Measurements from ENCODE around the gene UCK2.
A peak's percentile ranks its signal among the peaks of the same experiment; 100 is the strongest.

UCK2 gene

DNA sequence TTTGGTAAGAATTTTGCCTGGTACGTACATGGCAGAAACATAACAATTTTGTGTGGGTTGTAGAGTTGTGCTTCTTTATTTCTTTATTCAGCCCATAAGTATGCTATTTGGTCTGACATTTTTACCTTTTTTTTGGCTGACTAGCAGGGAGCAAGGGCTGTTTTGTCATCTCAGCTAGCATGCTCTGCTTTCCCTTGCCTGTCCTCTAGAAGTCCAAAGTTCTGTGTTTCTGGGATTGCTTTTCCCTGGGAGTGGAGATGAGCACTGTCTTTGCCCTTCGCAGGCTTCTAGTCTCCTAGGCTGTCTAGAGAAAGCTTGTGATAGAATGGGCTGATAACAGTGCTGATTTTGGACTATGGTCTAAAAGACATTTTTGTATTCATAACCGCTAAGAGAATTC lies 7.5 kb downstream of the UCK2 start:
- no peak for DNase-seq

DNA sequence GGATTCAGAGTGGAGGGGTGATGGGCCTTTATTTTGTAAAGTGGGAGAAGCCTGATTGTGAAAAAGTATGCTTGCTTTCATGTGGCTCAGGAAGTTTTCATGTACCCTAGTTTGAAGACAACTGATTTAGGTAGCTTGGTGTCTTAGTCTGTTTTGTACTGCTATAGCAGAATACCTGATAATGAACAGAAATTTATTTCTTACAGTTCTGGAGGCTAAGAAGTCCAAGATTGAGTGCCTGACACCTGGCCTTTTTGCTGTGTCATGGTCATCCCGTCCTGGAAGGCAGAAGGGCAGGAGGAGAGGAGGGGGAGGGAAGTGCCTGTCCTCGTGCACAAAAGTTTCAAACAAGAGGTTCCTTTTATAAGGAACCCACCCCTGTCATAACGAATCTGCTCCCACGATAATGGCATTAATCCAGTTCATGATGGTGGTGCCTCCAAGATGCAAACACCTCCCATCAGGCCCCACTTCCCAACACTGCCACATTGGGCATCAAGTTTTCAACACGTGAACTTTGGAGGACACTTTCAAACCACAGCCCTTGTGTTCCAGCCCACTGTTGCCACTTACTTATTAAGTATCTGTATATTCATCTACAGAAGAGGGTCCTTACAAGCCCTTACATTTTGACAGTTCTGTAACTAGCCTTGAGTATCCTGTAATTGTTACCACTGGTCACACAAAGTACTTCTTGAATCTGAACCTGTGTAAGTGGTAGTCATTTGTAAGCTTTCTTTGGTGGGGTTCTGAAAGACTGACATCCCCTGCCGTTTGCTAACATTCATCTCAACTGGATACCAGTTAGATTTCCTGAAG lies 9.5 kb downstream of the UCK2 start:
- DNase-seq: peak in 1 of 2 experiments; percentile 12

DNA sequence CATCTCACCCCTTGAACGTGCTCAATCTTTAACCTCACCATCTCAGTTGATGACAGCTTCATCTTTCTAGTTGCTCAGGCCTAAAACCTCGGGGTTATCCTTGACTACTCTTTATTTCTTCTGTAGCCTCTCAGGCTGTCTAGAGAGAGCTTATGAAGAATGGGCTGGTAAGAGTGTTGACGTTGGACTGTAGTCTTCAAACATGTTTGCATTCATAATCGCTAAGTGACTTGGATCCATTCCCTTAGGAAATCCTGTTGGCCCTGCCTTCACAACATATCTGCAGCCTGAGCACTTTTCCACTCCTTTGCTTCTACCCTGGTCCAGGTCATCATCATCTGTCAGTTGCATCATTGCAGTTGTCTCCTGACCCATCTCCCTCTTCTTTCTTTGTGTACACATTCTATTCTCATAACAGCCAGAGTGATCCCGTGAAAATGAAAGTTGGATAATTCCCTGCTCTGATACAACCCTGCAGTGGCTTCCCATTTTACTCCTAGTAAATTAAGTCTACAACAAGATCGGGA lies 10.5 kb downstream of the UCK2 start:
- DNase-seq: no peak

DNA sequence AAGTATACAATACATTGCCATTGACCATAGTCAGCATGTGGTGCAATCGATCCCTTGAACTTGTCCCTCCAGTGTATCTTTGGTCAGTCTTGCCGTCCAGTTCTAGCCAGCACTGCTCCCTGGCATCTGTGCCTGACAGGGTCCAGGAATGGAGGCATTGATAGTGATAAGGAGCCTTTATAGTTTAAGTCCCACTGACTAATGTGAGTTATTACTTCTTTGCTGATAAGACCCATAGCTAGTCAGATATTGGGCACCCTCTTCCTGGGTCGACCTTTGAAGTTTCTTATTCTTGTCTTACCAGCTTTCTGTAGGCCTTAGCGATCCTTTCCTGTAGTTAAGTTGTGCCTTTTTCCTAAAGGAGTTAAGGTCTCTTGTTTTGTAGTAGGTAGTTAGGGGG lies 13.0 kb downstream of the UCK2 start:
- DNase-seq: no peak

DNA sequence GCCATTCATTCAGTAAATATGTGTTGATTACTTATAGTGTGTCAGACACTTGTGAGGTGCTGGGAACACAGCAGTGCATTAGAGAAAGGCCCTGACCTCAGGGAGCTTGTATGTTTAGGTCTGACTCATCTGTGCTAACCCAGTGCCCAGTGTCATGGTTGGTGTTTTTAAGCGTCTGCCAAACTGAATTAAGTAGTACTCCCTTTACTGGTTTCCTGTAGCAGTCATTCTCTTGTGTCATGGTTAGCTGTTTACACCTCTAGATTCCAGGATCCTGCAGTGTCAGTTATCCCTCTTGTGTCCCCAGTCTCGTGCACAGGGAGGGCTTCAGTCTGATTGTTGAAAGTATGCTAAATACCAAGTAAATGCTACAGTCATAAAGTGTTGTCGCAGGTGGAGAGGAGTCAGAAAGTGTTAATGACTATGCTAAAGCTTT lies 14.2 kb downstream of the UCK2 start:
- DNase-seq: no peak

DNA sequence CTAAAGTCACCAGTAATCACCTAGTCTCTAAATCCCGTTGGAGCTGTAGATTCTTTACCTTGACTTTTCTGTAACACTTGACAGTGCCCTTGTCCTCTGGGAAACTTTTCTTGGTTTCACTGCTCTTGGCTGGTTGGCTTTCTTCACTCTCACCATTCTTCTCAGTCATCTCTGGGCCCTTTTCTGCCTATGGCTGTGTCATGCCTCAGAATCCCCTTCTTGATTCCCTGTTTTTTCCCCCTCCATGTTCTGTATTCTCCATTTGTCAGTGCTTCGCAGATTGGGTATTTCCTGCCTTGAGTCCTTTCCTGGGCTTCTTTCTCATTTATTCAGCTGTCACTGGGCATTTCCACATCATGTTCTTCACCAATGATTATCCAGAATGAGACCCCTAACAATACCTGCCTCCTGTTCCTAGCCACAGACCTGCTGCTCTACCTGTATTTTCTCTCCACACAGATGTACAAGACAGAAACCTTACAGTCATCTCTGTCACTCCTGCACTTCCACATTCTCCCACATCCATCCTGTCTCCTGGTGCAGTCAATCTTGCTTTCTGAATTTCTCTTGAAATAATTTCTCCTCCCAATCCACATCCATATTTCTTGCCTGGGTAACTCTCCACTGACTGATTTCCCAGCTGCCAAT lies 14.7 kb downstream of the UCK2 start:
- no peak for DNase-seq

DNA sequence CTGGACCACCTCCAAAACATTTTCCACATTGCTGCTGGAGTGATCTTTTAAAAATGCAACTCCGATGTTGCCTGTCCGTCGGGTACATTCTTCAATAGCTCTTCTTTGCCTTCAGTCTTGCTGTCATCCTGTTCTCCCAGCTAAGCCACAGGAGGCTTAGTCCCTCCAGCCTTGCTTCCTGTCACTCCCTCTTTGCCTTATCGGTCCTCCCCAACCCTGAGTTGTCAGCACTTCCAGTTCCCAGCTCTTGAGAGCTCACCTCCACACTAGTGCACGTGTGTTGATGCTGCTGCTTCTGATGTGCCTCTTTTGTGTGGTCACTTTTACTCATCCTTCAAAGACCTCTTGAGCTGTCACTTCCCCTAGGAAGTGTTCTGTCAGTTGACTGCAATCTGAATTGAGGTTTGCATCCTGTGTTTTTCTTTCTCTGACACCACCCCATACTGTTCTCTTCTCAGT lies 15.3 kb downstream of the UCK2 start:
- peak; percentile 24 to 62 for DNase-seq

DNA sequence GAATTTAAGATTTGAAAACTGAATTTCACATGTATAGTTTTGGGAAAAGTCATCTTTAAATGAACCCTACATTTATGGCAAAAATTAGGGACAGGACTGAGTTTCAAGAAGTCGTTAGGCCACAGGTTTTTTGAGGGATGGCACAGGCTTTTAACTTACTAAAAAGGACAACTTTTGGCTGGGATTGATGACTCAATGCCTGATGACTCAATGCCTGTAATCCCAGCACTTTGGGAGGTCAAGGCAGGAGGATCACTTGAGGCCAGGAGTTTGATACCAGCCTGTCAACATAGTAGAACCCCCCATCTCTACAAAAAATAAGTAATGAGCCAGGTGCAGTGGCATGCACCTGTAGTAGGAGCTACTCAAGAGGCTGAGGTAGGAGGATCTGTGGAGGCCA lies 15.9 kb downstream of the UCK2 start:
- no peak for DNase-seq

DNA sequence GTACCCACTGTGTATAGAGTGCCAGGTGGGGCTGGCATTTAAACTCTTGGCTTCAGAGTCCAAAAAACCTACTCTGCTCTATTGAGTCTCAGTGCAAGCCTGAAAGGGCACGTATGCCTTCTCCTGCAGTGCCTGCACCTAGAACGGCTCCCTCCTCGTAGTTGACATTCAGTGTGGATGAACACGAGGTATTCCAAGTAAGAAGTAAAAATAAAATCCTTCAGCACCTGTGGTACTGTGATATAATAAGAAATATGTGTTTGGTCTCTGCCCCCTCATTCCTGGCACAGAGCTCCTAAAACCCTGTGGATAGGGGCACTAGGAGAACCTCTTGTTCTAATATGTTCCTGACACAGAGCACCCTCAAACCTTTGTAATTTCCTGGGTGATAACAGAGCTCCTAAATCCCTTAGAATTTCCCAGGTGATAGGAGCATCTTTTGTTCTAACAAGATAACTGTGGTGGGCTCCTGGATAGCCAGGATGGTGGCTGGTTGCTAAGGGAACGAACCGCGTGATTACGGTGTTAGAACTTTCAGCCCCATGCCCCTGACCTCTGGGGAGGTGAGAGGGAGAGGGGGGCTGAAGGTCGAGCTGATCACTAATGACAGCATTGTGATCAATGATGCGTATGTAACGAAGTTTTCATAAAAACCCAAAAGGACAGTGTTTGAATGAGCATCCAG lies 16.8 kb downstream of the UCK2 start:
- no peak for DNase-seq

DNA sequence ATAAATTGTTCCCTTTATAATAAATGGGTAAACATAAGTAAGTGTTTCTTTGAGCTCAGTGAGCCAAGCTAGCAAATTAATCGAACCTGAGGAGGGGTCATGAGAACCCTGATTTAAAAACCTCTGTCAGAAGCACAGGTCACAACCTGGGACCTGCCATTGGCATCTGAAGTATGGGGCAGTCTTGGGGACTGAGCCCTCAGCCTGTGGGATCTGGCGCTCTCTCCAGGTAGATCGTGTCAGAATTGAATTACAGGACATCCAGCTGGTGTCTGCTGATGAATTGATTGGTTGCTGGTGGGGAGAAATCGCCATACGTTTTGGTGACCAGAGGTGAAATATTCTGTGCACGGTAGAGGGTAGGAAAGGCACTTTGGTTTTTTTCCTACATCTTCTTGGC lies 17.5 kb downstream of the UCK2 start:
- no peak for DNase-seq

DNA sequence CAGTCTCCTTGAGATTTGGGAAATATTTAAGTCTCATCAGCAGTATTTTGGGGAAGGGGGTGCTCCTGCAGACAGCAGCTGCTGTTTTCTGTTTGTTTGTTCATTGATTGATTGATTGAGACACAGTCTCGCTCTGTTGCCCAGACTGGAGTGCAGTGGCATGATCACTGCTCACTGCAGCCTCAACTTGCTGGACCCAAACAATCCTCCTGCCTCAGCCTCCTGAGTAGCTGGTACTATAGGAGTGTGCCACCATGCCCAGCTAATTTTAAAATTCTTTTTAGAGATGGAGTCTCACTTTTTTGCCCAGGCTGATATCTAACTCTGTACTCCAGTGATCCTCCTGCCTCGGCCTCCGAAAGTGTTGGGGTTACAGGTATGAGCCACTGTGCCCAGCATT lies 18.2 kb downstream of the UCK2 start:
- DNase-seq: no peak

DNA sequence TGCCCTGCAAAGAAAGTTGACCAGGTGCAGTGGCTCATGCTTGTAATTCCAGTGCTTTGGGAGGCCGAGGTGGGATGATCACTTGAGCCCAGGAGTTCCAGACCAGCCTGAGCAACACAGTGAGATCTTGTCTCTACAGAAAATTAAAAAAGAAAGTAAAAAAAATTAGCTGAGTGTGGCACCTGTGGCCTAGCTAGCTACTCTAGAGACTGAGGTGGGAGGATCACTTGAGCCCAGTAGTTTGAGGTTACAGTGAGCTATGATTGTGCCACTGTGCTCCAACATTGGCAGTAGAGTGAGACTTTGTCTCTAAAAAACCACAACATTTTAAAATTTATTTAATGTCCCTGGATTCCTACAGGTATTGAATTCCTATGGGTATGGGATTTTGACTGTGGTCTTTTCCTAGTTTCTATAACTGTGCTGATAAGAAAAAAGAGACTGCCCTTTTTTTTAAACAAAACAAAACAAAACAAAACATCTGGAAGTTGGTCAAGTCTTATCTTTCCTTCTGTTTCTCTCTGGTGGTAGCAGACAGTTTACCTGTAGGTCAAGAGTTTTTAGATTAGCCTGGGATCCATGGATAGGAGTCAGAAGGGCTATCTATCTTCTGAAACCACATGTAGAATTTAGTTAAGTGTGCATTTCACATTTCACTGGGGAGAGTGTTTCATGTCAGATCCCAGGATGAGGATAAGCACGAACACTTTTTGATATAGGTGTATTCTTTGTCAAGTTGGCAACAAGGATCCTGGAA lies 18.8 kb downstream of the UCK2 start:
- DNase-seq: no peak

DNA sequence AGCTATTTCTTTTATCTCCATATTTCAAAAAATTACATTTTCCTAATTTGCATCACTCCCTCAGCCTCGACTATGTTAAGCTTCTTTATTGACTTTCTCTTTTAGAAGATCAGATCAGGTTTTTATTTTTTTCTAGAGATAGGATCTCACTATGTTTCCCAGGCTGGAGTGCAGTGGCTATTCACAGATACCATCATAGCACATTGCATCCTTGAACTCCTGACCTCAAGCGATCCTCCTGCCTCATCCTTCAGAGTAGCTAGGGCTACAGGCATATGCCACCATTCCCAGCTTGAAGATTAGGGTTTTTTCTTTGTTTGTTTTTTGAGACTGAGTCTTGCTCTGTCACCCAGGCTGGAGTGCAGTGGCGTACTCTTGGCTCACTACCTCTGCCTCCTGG lies 20.1 kb downstream of the UCK2 start:
- DNase-seq: no peak

DNA sequence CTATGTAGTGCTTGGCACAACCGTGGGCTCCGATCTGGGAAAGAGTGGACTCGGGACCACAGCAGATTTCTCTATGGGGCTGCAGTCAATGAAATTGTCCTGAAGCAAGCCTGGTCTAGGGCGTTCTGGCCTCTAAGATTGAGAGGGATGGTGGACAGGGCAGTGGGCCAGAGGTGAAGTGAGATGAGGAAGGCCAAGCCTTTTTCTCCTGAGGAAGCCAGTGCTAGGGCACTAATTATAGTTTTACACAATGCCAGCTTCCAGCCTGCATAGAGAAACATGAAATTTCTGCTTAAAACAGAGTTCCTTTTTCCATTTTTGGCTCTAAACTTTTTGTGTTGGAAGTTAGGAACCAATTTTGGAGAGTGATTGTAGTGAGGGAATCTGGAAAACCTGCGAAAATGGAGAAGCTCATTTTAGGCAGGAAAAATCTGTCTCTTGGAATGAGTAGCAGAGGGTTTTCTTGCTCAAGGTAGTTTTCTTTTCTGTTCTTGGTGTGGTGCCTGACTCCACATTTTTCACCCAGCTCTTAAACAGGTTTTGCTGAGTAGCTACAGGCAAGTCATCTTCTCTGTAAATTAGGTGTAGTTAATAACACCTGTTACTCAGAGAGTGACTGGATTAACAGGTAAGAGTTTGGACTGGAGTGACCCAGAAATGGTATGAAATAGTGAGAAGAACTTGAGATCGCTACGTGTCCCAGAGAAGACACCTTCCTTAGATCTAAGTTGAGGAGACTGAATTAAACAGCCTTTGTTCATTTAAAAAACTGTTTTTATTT lies 22.1 kb downstream of the UCK2 start:
- no peak for DNase-seq

DNA sequence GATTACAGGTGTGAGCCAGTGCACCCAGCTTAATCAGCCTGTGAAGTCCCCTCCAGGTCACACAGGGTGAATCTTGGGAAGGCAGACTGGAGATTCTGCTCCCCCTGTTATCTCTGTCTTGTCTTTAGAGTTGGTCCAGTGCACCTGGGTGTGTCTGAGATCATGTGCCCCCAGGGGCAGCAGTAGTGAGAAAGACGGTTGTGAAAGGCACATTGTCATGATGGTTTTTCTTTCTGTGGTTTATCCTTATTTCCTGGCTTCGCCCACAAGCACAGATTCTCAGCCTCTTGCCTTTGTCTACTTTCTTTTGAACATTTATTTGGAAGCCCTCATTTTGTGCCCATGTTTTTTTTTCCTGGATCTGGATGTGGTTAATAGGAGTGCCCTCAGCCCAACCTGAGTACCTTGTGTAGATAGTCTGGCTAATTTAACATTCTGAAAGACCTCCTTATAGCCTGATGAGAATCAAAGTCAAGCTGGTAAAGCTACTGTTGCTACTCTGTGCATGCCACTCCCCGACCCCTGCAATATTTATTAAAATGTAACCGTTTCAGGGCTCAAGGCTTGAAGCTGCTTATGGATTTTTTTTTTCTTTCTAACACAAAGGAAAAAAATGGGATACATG lies 23.7 kb downstream of the UCK2 start:
- no peak for DNase-seq

DNA sequence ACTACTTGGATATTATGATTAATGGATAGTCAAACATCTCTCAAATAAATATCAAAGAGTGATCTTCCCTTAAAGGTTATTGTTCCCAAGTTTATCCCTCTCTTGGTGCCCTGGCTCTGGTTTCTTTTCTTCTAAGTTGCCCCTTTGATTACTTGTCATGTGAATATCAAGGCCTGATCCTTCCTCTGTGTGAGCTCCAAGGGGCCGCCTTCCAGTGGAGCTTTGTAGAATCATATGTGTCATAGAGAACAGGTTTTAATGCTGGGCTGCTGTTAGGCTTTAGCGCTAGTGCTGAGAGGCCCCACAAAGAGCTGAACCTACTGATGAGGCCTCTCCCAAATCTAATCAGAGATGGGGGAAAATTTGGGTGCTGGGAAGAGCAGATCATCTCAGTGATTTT lies 25.5 kb downstream of the UCK2 start:
- DNase-seq: no peak

DNA sequence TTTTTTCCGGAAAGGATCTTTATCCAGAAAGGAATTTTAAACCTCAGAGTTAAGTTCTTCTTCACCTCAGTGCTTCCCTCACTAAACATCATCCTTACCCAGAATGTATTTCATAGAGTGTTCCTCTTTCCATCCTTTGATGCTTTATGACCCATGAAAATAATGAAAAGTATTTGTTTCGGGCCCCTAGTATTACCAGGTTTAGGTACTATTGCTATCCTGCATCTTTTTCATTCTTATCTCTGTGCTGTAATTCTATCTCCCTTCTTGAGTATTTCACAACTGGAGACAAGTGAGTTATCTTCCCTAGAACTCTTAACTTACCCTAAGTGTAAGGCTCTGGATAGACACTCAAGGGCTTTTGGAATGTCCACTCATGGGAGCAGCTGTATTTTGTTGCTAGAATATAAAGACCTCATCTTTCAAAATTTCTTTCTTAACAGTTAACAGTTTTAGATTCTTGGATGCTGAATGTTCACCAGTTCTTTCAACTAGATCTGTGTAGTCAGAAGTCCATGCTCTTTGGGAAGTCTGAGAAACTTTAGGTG lies 26.2 kb downstream of the UCK2 start:
- no peak for DNase-seq

DNA sequence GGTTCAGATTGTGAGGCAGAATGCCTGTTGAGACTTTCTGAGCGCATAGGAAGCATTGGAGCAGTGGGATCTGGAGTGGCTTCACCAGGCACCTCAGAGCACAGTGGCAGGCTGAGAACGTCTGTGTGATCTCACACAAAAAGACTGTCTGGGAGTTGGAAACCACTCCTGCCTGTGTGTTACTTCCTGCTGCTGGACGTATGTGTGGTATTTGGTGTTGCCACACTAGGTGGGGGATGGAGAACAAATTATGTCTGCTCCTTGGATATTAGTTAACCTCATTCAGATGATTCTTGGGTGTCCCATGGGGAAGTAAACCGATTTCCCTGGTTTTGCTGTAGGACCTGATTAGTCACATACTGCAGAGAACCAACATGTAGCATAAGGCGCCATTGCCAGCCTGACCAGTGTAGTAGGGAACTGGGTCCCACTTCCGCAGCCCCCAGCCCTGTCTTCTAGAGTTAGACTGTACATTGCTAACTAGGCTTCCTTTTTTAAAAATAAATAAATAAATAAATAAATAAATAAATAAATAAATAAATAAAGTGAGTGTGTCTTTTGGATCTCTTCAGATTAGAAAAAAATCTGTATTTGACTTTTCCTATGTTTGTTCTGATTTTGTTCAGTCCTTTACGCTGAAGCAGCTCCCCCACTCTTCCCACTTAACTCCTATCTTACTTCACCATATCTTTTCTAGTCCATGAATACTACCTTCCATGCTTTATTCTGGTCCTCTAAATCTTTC lies 26.9 kb downstream of the UCK2 start:
- no peak for DNase-seq

DNA sequence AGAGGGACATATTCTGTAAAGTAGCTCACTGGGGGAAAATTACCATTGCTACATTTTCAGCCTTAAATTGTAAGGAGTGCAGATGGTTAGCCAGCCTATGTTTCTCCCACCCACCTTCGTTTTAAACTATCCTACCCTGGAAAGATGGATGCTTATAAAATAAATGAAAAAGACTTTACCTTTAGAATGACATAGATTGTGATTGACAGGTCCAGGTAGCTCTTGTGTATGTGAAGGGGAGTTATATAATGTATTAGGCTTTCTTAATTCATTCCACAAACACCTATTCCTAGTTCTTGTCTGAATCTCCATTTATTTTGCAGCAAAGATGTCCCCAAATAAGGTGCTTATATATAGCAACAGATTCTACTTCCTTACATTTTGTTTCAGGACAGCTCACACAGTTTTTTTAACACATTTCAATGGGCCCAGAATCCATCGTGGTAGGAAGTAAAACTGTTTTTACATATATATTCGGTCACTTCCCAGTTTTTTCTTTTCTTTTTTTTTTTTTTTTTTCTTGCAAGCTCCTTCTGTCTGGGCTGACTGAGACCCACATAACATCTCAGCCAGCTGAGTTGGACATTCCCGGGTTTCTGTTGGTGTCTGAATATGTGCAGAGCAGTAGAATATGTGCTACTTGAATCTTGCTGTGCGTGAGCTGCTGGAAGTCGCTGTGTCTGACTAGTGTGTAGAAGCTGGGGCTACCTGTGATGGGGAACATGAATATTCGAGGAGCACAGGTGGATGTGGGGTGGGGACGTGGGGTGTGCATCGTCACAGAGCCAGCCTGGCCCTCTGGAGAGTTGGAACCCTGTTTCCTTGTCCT lies 27.8 kb downstream of the UCK2 start:
- no peak for DNase-seq

DNA sequence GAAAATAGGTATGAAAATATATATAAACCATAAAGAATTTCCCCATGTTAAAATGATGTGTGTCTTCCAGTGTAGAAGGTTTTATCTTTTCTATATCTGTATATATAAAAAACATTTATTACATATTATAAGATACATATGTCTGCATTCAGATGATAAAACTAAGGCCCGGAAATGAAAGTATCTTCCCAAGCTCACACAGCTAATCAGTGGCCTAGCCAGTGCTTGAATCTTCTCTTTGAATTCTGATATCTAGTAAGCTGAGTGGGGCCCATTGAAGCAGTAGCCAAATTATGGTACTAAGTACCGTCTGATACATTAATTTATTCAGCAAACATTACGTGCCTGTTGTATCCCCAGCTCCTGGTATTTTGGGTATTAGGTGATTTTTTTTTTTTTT lies 28.6 kb downstream of the UCK2 start:
- DNase-seq: no peak

Data from NCI-H187 (cell line).